Activated naive CD4-positive, alpha-beta T cell treated with anti-CD3 and anti-CD28 coated beads, Interleukin-2, amount 10 ng/mL, durations not matched to agents 5 hours and 36 hours (primary cell): ENCODE measurements around the gene NAGS. TPM values are rescaled to one million over a fixed set of nuclear protein-coding genes. Genes with fewer than 3 reads are reported as not detected.

Source experiments
- total RNA-seq, 2 experiments: library from RNA; stranded (reverse); gene quantifications; one replicate each; pipeline ENCODE4 v1.2.3, GENCODE V29; 2021

NAGS gene
- total RNA-seq: 1 to 10 TPM; 1.4 to 1.5 TPM

GRCh38 chr17:44004077-44004760, at the start of gene NAGS:
NAGS (plus strand) TSS chr17:44004622; CDS start chr17:44004664, 42 bp downstream.

GRCh38 chr17:44014437-44015172, 10.2 kb downstream of the NAGS start, which contains the start of gene TMEM101:
TMEM101 (minus strand) TSS chr17:44014963; CDS start chr17:44014952, 11 bp downstream.

Other genes starting within 250 kb of the NAGS start
- not detected for gene SOST, start 245.8 kb upstream of the NAGS start, total RNA-seq
- gene DUSP3, start 225.6 kb upstream of the NAGS start, total RNA-seq: 1 to 10 TPM; 9.7 TPM
- not detected for gene CFAP97D1, start 224.2 kb upstream of the NAGS start, total RNA-seq
- not detected for gene MPP3, start 171.5 kb upstream of the NAGS start, total RNA-seq
- not detected for gene CD300LG, start 157.4 kb upstream of the NAGS start, total RNA-seq
- gene MPP2, start 97.1 kb upstream of the NAGS start, total RNA-seq: 1 to 10 TPM; 1.1 to 1.4 TPM
- not detected for gene PPY, start 62.1 kb upstream of the NAGS start, total RNA-seq
- gene PYY, start 50.7 kb upstream of the NAGS start, total RNA-seq: not detected
- 10 to 100 TPM; 29.2 to 30.9 TPM for gene TMEM101, start 10.3 kb downstream of the NAGS start, total RNA-seq
- gene LSM12, start 62.0 kb downstream of the NAGS start, total RNA-seq: 10 to 100 TPM; 51.4 to 53.2 TPM
- 10 to 100 TPM; 17.9 to 18.1 TPM for gene G6PC3, start 66.1 kb downstream of the NAGS start, total RNA-seq
- gene HDAC5, start 119.0 kb downstream of the NAGS start, total RNA-seq: 10 to 100 TPM; 49.0 to 51.0 TPM
- gene HROB, start 137.3 kb downstream of the NAGS start, total RNA-seq: 10 to 100 TPM; 11.2 to 11.9 TPM
- gene ASB16, start 166.1 kb downstream of the NAGS start, total RNA-seq: under 1 TPM in 1 of 2 experiments, not detected in 1; 0.23 TPM
- gene TMUB2, start 182.3 kb downstream of the NAGS start, total RNA-seq: 10 to 100 TPM; 31.5 to 35.2 TPM
- 100 to 1,000 TPM; 108 to 113 TPM for gene ATXN7L3, start 195.3 kb downstream of the NAGS start, total RNA-seq
- 100 to 1,000 TPM; 170 to 171 TPM for gene UBTF, start 215.1 kb downstream of the NAGS start, total RNA-seq